H1 (cell line): ENCODE results near the gene S1PR2. TPM values are rescaled to one million over a fixed set of nuclear protein-coding genes. Genes with fewer than 3 reads are reported as not detected.

Source experiments
- CTCF ChIA-PET: fragments of 300-600 bp; sonication (Branson Sonifier 250); formaldehyde crosslinking; loops from one replicate; lab custom pipeline; 2021; ENCODE audit not compliant: partially characterized antibody; lab: Charles Lee
- POLR2A ChIA-PET: fragments of 300-600 bp; sonication (Branson Sonifier 250); formaldehyde crosslinking; loops from one replicate; lab custom pipeline; 2021; ENCODE audit warnings: inconsistent platforms; ENCODE audit not compliant: partially characterized antibody; lab: Charles Lee
- DNase-seq, 2 experiments: peaks; one replicate each; pipeline versions ENCODE4 v3.0.0 to v3.0.0-alpha.2; 2010 to 2022; ENCODE audit warnings: low spot score in 2 of 2, low read depth in 1 of 2, mixed read lengths in 1 of 2
- FAIRE-seq: peaks from 2 replicates; lab custom pipeline; 2011; peaks lifted over from hg19 to GRCh38; lab: Jason Lieb, UNC
- H2AFZ ChIP-seq: 2 replicates; pipeline ENCODE4 v1.8.1; 2012; ENCODE audit warnings: low read length, inconsistent platforms
- H2AK5ac ChIP-seq: 2 replicates; pipeline ENCODE4 v1.6.1; 2013; ENCODE audit warnings: low read depth, low read length
- H2BK120ac ChIP-seq: replicated peaks from 2 replicates; pipeline ENCODE3; 2013; ENCODE audit warnings: low read depth, low read length, inconsistent platforms
- H2BK12ac ChIP-seq: 2 replicates; pipeline ENCODE4 v1.6.1; 2013; ENCODE audit warnings: low read depth, low read length
- H2BK15ac ChIP-seq: 2 replicates; pipeline ENCODE4 v1.6.1; 2013; ENCODE audit warnings: low read length
- H2BK20ac ChIP-seq: 2 replicates; pipeline ENCODE4 v1.6.1; 2013; ENCODE audit warnings: low read length
- H2BK5ac ChIP-seq: 2 replicates; pipeline ENCODE4 v1.6.1; 2013; ENCODE audit warnings: low read depth, low read length
- H3K14ac ChIP-seq: 2 replicates; pipeline ENCODE4 v1.6.1; 2013; ENCODE audit warnings: inconsistent platforms; ENCODE audit not compliant: insufficient read length
- H3K18ac ChIP-seq: 2 replicates; pipeline ENCODE4 v1.6.1; 2013; ENCODE audit warnings: low read length; ENCODE audit errors: extremely low read depth
- H3K23ac ChIP-seq: 2 replicates; pipeline ENCODE4 v1.6.1; 2013; ENCODE audit warnings: inconsistent platforms; ENCODE audit not compliant: insufficient read length
- H3K23me2 ChIP-seq: 2 replicates; pipeline ENCODE4 v1.6.1; 2013; ENCODE audit warnings: low read depth, low read length
- H3K27ac ChIP-seq: 2 replicates; pipeline ENCODE4 v1.6.1; 2011; ENCODE audit warnings: low read depth, low read length, inconsistent platforms
- H3K27me3 ChIP-seq, 4 experiments: replicated peaks in 1 of 4; 1 replicate in 1 of 4; 2 replicates in 3 of 4; pipeline versions ENCODE4 v1.6.1 to v1.8.1; 2011 to 2013; ENCODE audit warnings: low read length in 3 of 4, mild to moderate bottlenecking in 3 of 4, inconsistent platforms in 2 of 4, mixed read lengths in 2 of 4, moderate library complexity in 1 of 4; ENCODE audit not compliant: control insufficient read depth in 3 of 4, insufficient read depth in 3 of 4; ENCODE audit errors: extremely low read depth in 1 of 4
- H3K36me3 ChIP-seq, 4 experiments: 2 replicates each; pipeline versions ENCODE4 v1.6.1 to v1.8.1; 2011 to 2013; ENCODE audit warnings: mild to moderate bottlenecking in 4 of 4, low read length in 3 of 4, moderate library complexity in 2 of 4, control low read depth in 1 of 4, inconsistent platforms in 1 of 4; ENCODE audit not compliant: insufficient read depth in 4 of 4, control insufficient read depth in 2 of 4
- H3K4ac ChIP-seq: replicated peaks from 2 replicates; pipeline ENCODE3; 2013; ENCODE audit warnings: low read length, low read depth, mixed read lengths, inconsistent platforms; ENCODE audit not compliant: insufficient read length
- H3K4me1 ChIP-seq, 4 experiments: replicated peaks in 1 of 4; 1 replicate in 1 of 4; 2 replicates in 3 of 4; pipeline versions ENCODE4 v1.6.1 to v1.8.1; 2011 to 2013; ENCODE audit warnings: low read length in 3 of 4, inconsistent platforms in 2 of 4, mixed read lengths in 1 of 4; ENCODE audit not compliant: insufficient read depth in 4 of 4, control insufficient read depth in 3 of 4
- H3K4me2 ChIP-seq, 2 experiments: 2 replicates each; pipeline versions ENCODE4 v1.6.1 to v1.8.1; 2011 to 2013; ENCODE audit warnings: low read depth in 2 of 2, low read length in 2 of 2, control low read depth in 1 of 2, inconsistent platforms in 1 of 2, mild to moderate bottlenecking in 1 of 2; ENCODE audit not compliant: insufficient read depth in 1 of 2
- H3K4me3 ChIP-seq, 4 experiments: fragments of 200-600, 300-600 bp in 1 of 4; sonication (generic), shearing (Covaris generic), sonication (Bioruptor Twin) in 1 of 4; 2 replicates each; pipeline versions ENCODE4 v1.5.1 to v1.8.1; 2011 to 2016; ENCODE audit warnings: low read length in 4 of 4, low read depth in 3 of 4, control low read depth in 2 of 4, inconsistent platforms in 2 of 4, mild to moderate bottlenecking in 2 of 4, mixed read lengths in 1 of 4, moderate library complexity in 1 of 4; ENCODE audit not compliant: insufficient read depth in 2 of 4; ENCODE audit errors: extremely low read depth in 1 of 4
- H3K56ac ChIP-seq: replicated peaks from 2 replicates; pipeline ENCODE3; 2013; ENCODE audit warnings: low read depth, mild to moderate bottlenecking, mixed read lengths, low read length, inconsistent platforms; ENCODE audit not compliant: insufficient read length
- H3K79me1 ChIP-seq: 2 replicates; pipeline ENCODE4 v1.6.1; 2013; ENCODE audit warnings: low read depth, low read length, control low read depth
- H3K79me2 ChIP-seq, 2 experiments: 2 replicates each; pipeline versions ENCODE4 v1.6.1 to v1.8.1; 2012 to 2013; ENCODE audit warnings: low read length in 2 of 2, mild to moderate bottlenecking in 2 of 2, inconsistent platforms in 1 of 2; ENCODE audit not compliant: insufficient read depth in 2 of 2, control insufficient read depth in 1 of 2
- H3K9ac ChIP-seq, 4 experiments: replicated peaks in 1 of 4; 1 replicate in 1 of 4; 2 replicates in 3 of 4; pipeline versions ENCODE4 v1.6.1 to v1.8.1; 2011 to 2013; ENCODE audit warnings: low read depth in 3 of 4, low read length in 3 of 4, control low read depth in 2 of 4, mild to moderate bottlenecking in 2 of 4, moderate library complexity in 2 of 4, inconsistent platforms in 1 of 4; ENCODE audit errors: extremely low read depth in 1 of 4
- H3K9me3 ChIP-seq, 2 experiments: 2 replicates each; pipeline versions ENCODE4 v1.6.1 to v1.8.1; 2012 to 2013; ENCODE audit warnings: mild to moderate bottlenecking in 2 of 2, moderate library complexity in 2 of 2, control low read depth in 1 of 2, inconsistent platforms in 1 of 2, low read depth in 1 of 2, low read length in 1 of 2, mixed read lengths in 1 of 2; ENCODE audit not compliant: insufficient read depth in 2 of 2
- H4K20me1 ChIP-seq, 2 experiments: replicated peaks in 1 of 2; 2 replicates each; pipeline versions ENCODE3 to v1.8.1; 2011 to 2013; ENCODE audit warnings: inconsistent platforms in 2 of 2, low read length in 2 of 2, mild to moderate bottlenecking in 1 of 2; ENCODE audit not compliant: insufficient read depth in 2 of 2, control insufficient read depth in 1 of 2
- H4K5ac ChIP-seq: 2 replicates; pipeline ENCODE4 v1.6.1; 2013; ENCODE audit warnings: low read length, low read depth, mixed read lengths, inconsistent platforms; ENCODE audit not compliant: insufficient read length
- H4K8ac ChIP-seq: 2 replicates; pipeline ENCODE4 v1.8.0; 2013; ENCODE audit warnings: mild to moderate bottlenecking, moderate library complexity, low read length, inconsistent platforms; ENCODE audit not compliant: insufficient read depth; ENCODE audit errors: extremely low read depth
- H4K91ac ChIP-seq: replicated peaks from 2 replicates; pipeline ENCODE3; 2013; ENCODE audit warnings: low read length, mixed read lengths, inconsistent platforms; ENCODE audit not compliant: insufficient read length
- CEBPB ChIP-seq: IDR thresholded peaks from 2 replicates; pipeline ENCODE4 v1.6.1; 2012; ENCODE audit warnings: low read depth, low read length
- SRF ChIP-seq: IDR thresholded peaks from 2 replicates; pipeline ENCODE4 v1.6.1; 2011; ENCODE audit warnings: mild to moderate bottlenecking, low read depth, low read length, moderate library complexity
- WGBS, 2 experiments: shearing (Covaris generic) in 1 of 2; methylation state at CpG; one replicate each; pipeline versions ENCODE4 v1.1.6 to v1.1.7; 2013 to 2015; ENCODE audit warnings: low lambda C conversion rate in 2 of 2, mixed read lengths in 2 of 2, inconsistent platforms in 1 of 2, low coverage in 1 of 2, missing lambda C conversion rate in 1 of 2; ENCODE audit not compliant: insufficient replicate concordance in 2 of 2, insufficient coverage in 1 of 2, insufficient read length in 1 of 2; ENCODE audit errors: extremely low coverage in 1 of 2, missing lambda C conversion rate in 1 of 2; 5-methylcytosine and 5-hydroxymethylcytosine counted together
- polyA plus RNA-seq, 7 experiments: library from polyadenylated mRNA; depleted of rRNA in 3 of 7; stranded (reverse) in 5 of 7; unstranded in 2 of 7; fragments of >200 nt in 5 of 7; fragments of 200-250 nt in 2 of 7; gene quantifications; 1 replicate in 5 of 7; 2 replicates in 1 of 7; 4 replicates in 1 of 7; pipeline versions ENCODE4 v1.2.1 to v1.2.3, GENCODE V29; 2011 to 2013; ENCODE audit warnings: missing spikeins in 2 of 7, mixed read lengths in 2 of 7
- total RNA-seq: library from RNA; stranded (reverse); fragmentation: NEBNext Ultra II Directional; extraction: Animal tissue kit (Norgen Biotek cat#: 25700); gene quantifications from 2 replicates; pipeline ENCODE4 v1.2.1, GENCODE V29; 2021

Gene S1PR2
- total and polyA plus RNA-seq, 2 of the 8 experiments (the other 6 are each of a cell fraction or from before 2014, with no cell fraction given) = 17.5 to 19.4 TPM

DNA sequence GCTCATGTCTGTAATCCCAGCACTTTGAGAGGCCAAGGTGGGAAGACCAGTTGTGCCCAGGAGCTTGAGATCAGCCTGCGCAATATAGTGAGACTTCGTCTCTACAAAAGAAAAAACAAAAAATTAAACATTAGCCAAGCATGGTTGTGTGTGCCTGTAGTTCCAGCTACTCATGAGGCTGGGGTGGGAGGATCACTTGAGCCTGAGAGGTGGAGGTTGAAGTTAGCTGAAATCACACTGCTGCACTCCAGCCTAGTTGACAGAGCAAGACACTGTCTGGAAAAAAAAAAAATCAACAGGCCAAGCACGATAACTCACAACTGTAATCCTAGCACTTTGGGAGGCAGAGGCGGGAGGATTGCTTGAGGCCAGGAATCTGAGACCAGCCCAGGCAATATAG lies 3.9 kb upstream of the S1PR2 start:
- Histone ChIP-seq H3K36me3 (no peaks in the 10 kb centered on the region), H2BK20ac (no peak overlapping the region), H3K4me1 (peaks cover 0 to 3% (median 0%) of the 10 kb centered on the region in 4 experiments; a peak in 2 of 7 replicates), H3K9me3 (no peaks in the 10 kb centered on the region), H4K8ac (no peak overlapping the region), H3K23ac (no peak overlapping the region), H3K18ac (no peak overlapping the region), H3K27me3 (0 out of 7 replicates have a peak, but pooled peaks cover 0 to 3% (median 0%) of the 10 kb centered on the region in 4 experiments), H4K91ac (no peak overlapping the region), H3K79me2 (no peaks in the 10 kb centered on the region), H2BK15ac (no peak overlapping the region), H2BK5ac (no peak overlapping the region), H3K9ac (no peak overlapping the region), H4K5ac (no peak overlapping the region), H2BK12ac (no peak overlapping the region), H3K79me1 (no peaks in the 10 kb centered on the region), H2BK120ac (no peak overlapping the region), H2AFZ (no peak overlapping the region), H2AK5ac (no peak overlapping the region), H3K27ac (no peak overlapping the region), H3K56ac (no peak overlapping the region), H4K20me1 (no peaks in the 10 kb centered on the region), H3K14ac (no peak overlapping the region), H3K4ac (no peak overlapping the region), H3K4me3 (no peak overlapping the region), H3K4me2 (no peak overlapping the region), H3K23me2 (peaks cover 10% of the 10 kb centered on the region; the same call in 1 of the 2 replicates)
- ChIA-PET CTCF (interaction anchor here (1.0 to 2.9 kb wide), 4 partner anchors 15 to 351 kb away, joined by 3 to 14 read pairs (median 6); no protein-coding TSS in a partner anchor), POLR2A (interaction anchor here (0.6 to 2.2 kb wide), 3 partner anchors 10 to 135 kb away, joined by 3 to 9 read pairs (median 4); no protein-coding TSS in a partner anchor)
- TF ChIP-seq CEBPB (no peak), SRF (no peak)
- WGBS, 2 experiments = 75% methylated on average over 4 of the region's 4 CpGs; no CpG with 5 or more reads in 1 of the 2 experiments
- DNase-seq = no peak
- FAIRE-seq = no peak
